GM12891 (cell line): ENCODE measurements around the gene COL15A1.

ENCODE experiments used
- POLR2A ChIP-seq: IDR thresholded peaks from 2 replicates; pipeline ENCODE4 v1.6.1; 2011; ENCODE audit warnings: low read depth, low read length, control low read depth
- SPI1 ChIP-seq: IDR thresholded peaks from 2 replicates; pipeline ENCODE4 v1.6.1; 2011; ENCODE audit warnings: low read depth, low read length, control low read depth
- TAF1 ChIP-seq: IDR thresholded peaks from 2 replicates; pipeline ENCODE4 v1.6.1; 2011; ENCODE audit warnings: low read depth, low read length, control low read depth

DNA sequence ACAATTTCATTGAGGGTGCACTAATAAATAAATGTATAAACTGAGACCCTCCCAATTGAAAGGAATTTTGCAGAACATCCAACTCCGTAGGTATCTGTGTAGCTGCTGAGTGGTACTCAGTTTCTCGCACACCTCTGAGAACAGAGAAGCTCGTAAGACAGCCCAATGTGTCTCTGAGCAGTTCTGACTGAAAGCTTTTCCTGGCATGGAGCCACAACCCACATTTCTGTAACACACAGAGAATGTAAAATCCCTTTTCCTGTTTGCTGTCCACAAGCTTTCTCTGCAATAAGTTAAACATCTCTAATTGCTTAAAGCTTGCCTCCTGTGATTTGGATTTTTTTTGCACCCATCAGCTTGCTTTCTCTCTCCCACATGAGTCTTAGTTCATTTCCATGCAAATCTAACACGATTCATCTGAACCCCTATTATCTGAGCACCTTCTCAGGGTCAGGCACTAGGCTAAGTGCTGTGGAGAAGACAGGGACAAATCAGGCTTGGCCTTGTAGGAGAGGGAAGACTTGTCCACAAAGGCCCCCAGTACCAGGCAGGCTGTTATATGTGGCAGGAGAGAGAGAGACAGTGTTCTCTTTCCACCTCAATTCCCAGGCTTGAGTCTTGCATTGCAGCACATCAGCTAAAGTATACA lies 44.2 kb upstream of the COL15A1 start:
- no peak for TF ChIP-seq TAF1
- no peak for TF ChIP-seq SPI1
- TF ChIP-seq POLR2A: no peak
